ENCODE data around the gene FGFR3.

The FGFR3 gene

GRCh38 chr4:1797861-1798579, 4.9 kb downstream of the FGFR3 start:
- H3K79me1 ChIP-seq (replicated peaks; ENCODE audit: low read length, poor library complexity, severe bottlenecking), result no peaks in the 10 kb centered on the region
- H2BK12ac ChIP-seq (ENCODE audit: low read length in 2 of 2), result no peak overlapping the region
- H4K91ac ChIP-seq (ENCODE audit: low read length), result no peak overlapping the region
- H3K4me2 ChIP-seq (ENCODE audit: low read length, poor library complexity, severe bottlenecking), result no peak overlapping the region
- H3K36me3 ChIP-seq (ENCODE audit: control insufficient read depth in 1 of 2, insufficient read depth in 2 of 2, low read depth in 1 of 2, low read length in 2 of 2), result no peaks in the 10 kb centered on the region
- H3K4ac ChIP-seq (ENCODE audit: low read depth in 1 of 2, low read length in 2 of 2), result no peak overlapping the region
- no peak overlapping the region for H2BK15ac ChIP-seq (ENCODE audit: low read depth, poor library complexity, severe bottlenecking)
- no peak overlapping the region for H4K8ac ChIP-seq (ENCODE audit: low read length)
- no peaks in the 10 kb centered on the region for H3K9me3 ChIP-seq (ENCODE audit: control insufficient read depth, low read length)
- peaks cover 26% of the 10 kb centered on the region for H3K4me1 ChIP-seq (ENCODE audit: control insufficient read depth, insufficient read depth, low read depth, low read length)
- no peak overlapping the region for H2AK5ac ChIP-seq (ENCODE audit: low read length, severe bottlenecking)
- no peak overlapping the region for H3K14ac ChIP-seq (ENCODE audit: low read length in 2 of 2)
- no peak overlapping the region for H3K9ac ChIP-seq (ENCODE audit: low read length)
- peaks cover 22 to 55% of the 10 kb centered on the region in 2 experiments for H3K27me3 ChIP-seq (ENCODE audit: control insufficient read depth in 1 of 2, insufficient read depth in 1 of 2, low read length in 2 of 2)
- no peak overlapping the region for H2BK5ac ChIP-seq (ENCODE audit: low read depth, low read length, poor library complexity, severe bottlenecking)
- H3K23ac ChIP-seq (ENCODE audit: low read length in 2 of 2), result no peak overlapping the region
- no peak overlapping the region for H3K27ac ChIP-seq (ENCODE audit: low read length, poor library complexity, severe bottlenecking)
- no peak overlapping the region for H2AFZ ChIP-seq (ENCODE audit: low read depth, low read length)
- H2BK120ac ChIP-seq (ENCODE audit: low read depth, low read length), result no peak overlapping the region
- no peak overlapping the region for H3K4me3 ChIP-seq (ENCODE audit: insufficient read depth in 1 of 2, low read depth in 1 of 2, low read length in 2 of 2)
- 85% methylated on average over 27 of the region's 27 CpGs for WGBS
- H3K18ac ChIP-seq (ENCODE audit: low read depth in 1 of 2, low read length in 2 of 2), result no peak overlapping the region
- DNase-seq, result no peak

DNA sequence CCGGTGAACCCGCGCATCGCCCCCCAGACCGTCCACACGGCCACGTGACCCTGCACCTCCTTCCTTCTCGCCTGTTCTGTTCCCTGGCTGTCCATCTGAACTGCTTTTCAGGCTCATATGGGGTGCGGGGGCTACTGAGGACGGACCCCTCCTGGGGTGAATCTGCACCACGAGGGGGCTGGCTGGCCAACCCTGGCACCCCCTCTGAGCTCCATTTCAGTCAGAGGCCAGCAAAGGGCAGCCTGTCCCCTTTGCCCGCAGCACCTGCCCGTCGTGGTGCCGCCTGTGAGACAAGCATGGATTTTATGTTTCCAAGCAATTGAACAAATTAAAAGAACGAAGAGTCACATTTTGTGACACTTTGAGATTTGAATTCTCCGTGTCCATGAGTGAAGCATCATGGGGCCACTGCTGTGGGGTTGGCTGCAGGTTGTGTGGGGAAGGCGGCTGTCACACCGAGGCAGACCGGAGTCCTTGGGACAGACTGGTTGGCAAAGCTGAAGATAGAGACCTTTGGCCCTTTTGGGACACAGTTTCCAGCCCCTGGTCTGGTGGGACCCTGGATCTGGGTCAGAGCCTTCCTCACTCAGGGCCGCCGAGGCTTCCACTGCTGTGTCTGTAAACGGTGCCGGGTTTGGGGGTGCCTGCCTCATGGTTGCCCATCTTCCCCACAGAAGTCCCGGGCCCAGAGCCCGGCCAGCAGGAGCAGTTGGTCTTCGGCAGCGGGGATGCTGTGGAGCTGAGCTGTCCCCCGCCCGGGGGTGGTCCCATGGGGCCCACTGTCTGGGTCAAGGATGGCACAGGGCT, 5.7 kb downstream of the FGFR3 start:
- no peak overlapping the region for H3K18ac ChIP-seq (ENCODE audit: low read depth in 1 of 2, low read length in 2 of 2)
- 86% methylated on average over 30 of the region's 30 CpGs for WGBS
- H3K23ac ChIP-seq (ENCODE audit: low read length in 2 of 2), result peak overlapping the region in 1 of 2 experiments; percentile 24
- H3K4ac ChIP-seq (ENCODE audit: low read depth in 1 of 2, low read length in 2 of 2), result no peak overlapping the region
- no peaks in the 10 kb centered on the region for H3K9me3 ChIP-seq (ENCODE audit: control insufficient read depth, low read length)
- H2AK5ac ChIP-seq (ENCODE audit: low read length, severe bottlenecking), result no peak overlapping the region
- no peak for DNase-seq
- H3K4me1 ChIP-seq (ENCODE audit: control insufficient read depth, insufficient read depth, low read depth, low read length), result peaks cover 22% of the 10 kb centered on the region
- no peak overlapping the region for H2BK12ac ChIP-seq (ENCODE audit: low read length in 2 of 2)
- H2BK15ac ChIP-seq (ENCODE audit: low read depth, poor library complexity, severe bottlenecking), result no peak overlapping the region
- H2BK5ac ChIP-seq (ENCODE audit: low read depth, low read length, poor library complexity, severe bottlenecking), result no peak overlapping the region
- H3K4me3 ChIP-seq (ENCODE audit: insufficient read depth in 1 of 2, low read depth in 1 of 2, low read length in 2 of 2), result no peak overlapping the region
- no peak overlapping the region for H3K9ac ChIP-seq (ENCODE audit: low read length)
- no peaks in the 10 kb centered on the region for H3K36me3 ChIP-seq (ENCODE audit: control insufficient read depth in 1 of 2, insufficient read depth in 2 of 2, low read depth in 1 of 2, low read length in 2 of 2)
- H3K14ac ChIP-seq (ENCODE audit: low read length in 2 of 2), result no peak overlapping the region
- H2BK120ac ChIP-seq (ENCODE audit: low read depth, low read length), result no peak overlapping the region
- peaks cover 22 to 60% of the 10 kb centered on the region in 2 experiments for H3K27me3 ChIP-seq (ENCODE audit: control insufficient read depth in 1 of 2, insufficient read depth in 1 of 2, low read length in 2 of 2)
- H4K8ac ChIP-seq (ENCODE audit: low read length), result no peak overlapping the region
- H3K27ac ChIP-seq (ENCODE audit: low read length, poor library complexity, severe bottlenecking), result no peak overlapping the region
- no peak overlapping the region for H4K91ac ChIP-seq (ENCODE audit: low read length)
- H2AFZ ChIP-seq (ENCODE audit: low read depth, low read length), result no peak overlapping the region
- H3K4me2 ChIP-seq (ENCODE audit: low read length, poor library complexity, severe bottlenecking), result no peak overlapping the region
- H3K79me1 ChIP-seq (replicated peaks; ENCODE audit: low read length, poor library complexity, severe bottlenecking), result no peaks in the 10 kb centered on the region

- Histone ChIP-seq H3K14ac (ENCODE audit: low read length in 2 of 2) (no peak overlapping the region), H3K23ac (ENCODE audit: low read length in 2 of 2) (no peak overlapping the region), H3K4me1 (ENCODE audit: control insufficient read depth, insufficient read depth, low read depth, low read length) (peaks cover 13% of the 10 kb centered on the region), H3K36me3 (ENCODE audit: control insufficient read depth in 1 of 2, insufficient read depth in 2 of 2, low read depth in 1 of 2, low read length in 2 of 2) (no peaks in the 10 kb centered on the region), H2BK5ac (ENCODE audit: low read depth, low read length, poor library complexity, severe bottlenecking) (no peak overlapping the region), H3K4me2 (ENCODE audit: low read length, poor library complexity, severe bottlenecking) (no peak overlapping the region), H3K27me3 (ENCODE audit: control insufficient read depth in 1 of 2, insufficient read depth in 1 of 2, low read length in 2 of 2) (peaks cover 22 to 58% of the 10 kb centered on the region in 2 experiments), H2BK15ac (ENCODE audit: low read depth, poor library complexity, severe bottlenecking) (no peak overlapping the region), H3K27ac (ENCODE audit: low read length, poor library complexity, severe bottlenecking) (no peak overlapping the region), H3K4me3 (ENCODE audit: insufficient read depth in 1 of 2, low read depth in 1 of 2, low read length in 2 of 2) (no peak overlapping the region), H4K8ac (ENCODE audit: low read length) (no peak overlapping the region), H4K91ac (ENCODE audit: low read length) (peak overlapping the region; percentile 25), H2BK12ac (ENCODE audit: low read length in 2 of 2) (no peak overlapping the region), H3K9ac (ENCODE audit: low read length) (no peak overlapping the region), H3K79me1 (replicated peaks; ENCODE audit: low read length, poor library complexity, severe bottlenecking) (no peaks in the 10 kb centered on the region), H3K4ac (ENCODE audit: low read depth in 1 of 2, low read length in 2 of 2) (no peak overlapping the region), H2AK5ac (ENCODE audit: low read length, severe bottlenecking) (no peak overlapping the region), H3K9me3 (ENCODE audit: control insufficient read depth, low read length) (no peaks in the 10 kb centered on the region), H2BK120ac (ENCODE audit: low read depth, low read length) (no peak overlapping the region), H3K18ac (ENCODE audit: low read depth in 1 of 2, low read length in 2 of 2) (no peak overlapping the region), H2AFZ (ENCODE audit: low read depth, low read length) (no peak overlapping the region)
- 91% methylated on average over 40 of the region's 41 CpGs for WGBS
- no peak for DNase-seq
Observed at GRCh38 chr4:1799387-1800375, 6.6 kb downstream of the FGFR3 start.
